HG03558 (cell line): ENCODE measurements around the gene ITLN2.
"Not testable (repeated sequence)": the region's sequence is repeated elsewhere in the genome, so short reads cannot be mapped to it uniquely, and the experiment has no call there.

Experiments used
- ATAC-seq: cut with Tn5 transposase; IDR thresholded peaks from one replicate; pipeline ENCODE4 v1.9.1; 2021; ENCODE audit warnings: moderate number of reproducible peaks; ENCODE audit not compliant: unreplicated experiment; ENCODE audit errors: extremely low read depth

The ITLN2 gene

GRCh38 chr1:160956966-160957365, 2.4 kb upstream of the ITLN2 start:
- ATAC-seq = no peak

- ATAC-seq = no peak
Observed at GRCh38 chr1:160953030-160953429, 1.6 kb downstream of the ITLN2 start.

GRCh38 chr1:160952129-160952510, 2.5 kb downstream of the ITLN2 start:
- no peak for ATAC-seq

DNA sequence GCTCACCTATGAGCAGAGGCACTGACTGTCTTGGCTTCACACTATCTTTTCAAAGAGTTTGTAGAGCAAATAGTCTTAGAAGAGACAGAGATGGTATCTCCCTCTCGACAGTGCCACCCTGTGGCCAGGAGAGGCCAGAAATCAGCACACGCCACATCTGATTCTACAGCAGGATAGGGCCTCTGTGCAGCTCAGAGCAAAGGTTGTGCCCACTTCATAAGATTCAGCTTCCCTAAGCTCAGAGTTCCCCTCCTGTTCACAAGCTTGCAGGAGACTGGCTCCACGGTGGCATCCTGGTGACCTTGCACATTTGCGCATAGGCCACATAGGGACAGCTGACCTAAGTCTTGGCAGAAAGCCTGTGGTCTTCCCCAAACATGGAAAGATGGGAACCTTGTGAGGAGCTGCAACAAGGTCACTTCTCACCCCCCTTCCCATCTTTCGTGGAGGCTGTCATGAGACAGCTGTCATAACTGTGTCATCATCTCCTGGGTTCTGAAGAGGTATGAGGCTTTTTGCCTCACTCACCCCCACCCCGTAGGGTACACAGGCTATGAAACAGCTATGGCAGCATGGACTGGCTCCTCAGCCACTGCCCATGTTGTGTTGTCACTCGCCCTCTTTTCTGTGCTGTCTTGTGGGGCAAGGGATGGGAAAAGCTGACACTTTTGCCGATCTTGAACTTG, 3.0 kb downstream of the ITLN2 start:
- no peak for ATAC-seq

GRCh38 chr1:160950657-160951056, 4.0 kb downstream of the ITLN2 start:
- no peak for ATAC-seq

- no peak for ATAC-seq
Observed at GRCh38 chr1:160949881-160950280, 4.7 kb downstream of the ITLN2 start.

DNA sequence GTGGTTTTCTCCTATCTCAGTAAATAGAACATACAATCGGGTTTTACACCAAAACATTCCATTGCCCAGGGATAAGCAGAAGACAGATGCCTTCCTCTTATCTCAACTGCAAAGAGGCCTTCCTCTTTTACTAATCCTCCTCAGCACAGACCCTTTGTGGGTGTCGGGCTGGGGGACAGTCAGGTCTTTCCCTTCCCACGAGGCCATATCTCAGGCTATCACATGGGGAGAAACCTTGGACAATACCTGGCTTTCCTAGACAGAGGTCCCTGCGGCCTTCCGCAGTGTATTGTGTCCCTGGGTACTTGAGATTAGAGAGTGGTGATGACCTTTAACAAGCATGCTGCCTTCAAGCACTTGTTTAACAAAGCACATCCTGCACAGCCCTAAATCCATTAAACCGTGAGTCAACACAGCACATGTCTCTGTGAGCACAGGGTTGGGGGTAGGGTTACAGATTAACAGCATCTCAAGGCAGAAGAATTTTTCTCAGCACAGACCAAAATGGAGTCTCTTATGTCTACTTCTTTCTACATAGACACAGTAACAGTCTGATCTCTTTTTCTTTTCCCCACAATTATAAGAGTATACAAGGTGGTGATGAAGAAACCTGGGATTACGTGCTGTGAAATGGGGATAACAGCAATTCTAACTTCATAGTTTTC, 5.3 kb downstream of the ITLN2 start:
- ATAC-seq = not testable (repeated sequence)

DNA sequence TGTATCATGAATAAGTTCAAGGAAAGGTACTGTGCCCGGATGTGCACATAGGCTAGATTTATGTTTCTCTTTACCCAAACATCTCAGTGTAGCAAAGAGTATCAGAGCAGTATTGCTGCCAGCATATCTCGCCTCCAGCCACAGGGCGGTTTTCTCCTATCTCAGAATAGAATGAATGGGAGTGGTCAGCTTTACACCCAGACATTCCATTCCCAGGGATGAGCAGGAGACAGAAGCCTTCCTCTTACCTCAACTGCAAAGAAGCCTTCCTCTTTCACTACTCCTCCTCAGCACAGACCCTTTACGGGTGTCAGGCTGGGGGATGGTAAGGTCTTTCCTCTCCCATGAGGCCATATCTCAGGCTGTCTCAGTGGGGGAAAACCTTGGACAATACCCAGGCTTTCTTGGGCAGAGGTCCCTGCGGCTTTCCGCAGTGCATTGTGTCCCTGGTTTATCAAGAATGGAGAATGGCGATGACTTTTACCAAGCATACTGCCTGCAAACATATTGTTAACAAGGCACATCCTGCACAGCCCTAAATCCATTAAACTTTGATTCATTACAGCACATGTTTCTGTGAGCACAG, 7.3 kb downstream of the ITLN2 start:
- not testable (repeated sequence) for ATAC-seq

DNA sequence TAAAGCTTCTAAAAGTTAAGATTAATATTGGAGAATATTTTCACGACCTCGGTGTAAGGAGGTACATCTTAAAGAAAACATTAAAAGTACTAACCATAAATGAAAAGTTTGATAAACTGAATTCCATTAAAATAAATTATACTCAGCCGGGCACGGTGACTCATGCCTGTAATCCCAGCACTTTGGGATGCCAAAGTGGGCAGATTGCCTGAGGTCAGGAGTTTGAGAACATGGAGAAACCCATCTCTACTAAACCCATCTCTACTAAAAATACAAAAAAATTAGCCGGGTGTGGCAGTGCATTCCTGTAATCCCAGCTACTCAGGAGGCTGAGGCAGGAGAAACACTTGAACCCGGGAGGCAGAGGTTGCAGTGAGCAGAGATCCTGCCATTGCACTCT, 8.7 kb downstream of the ITLN2 start:
- not testable (repeated sequence) for ATAC-seq

GRCh38 chr1:160945079-160945478, 9.5 kb downstream of the ITLN2 start:
- ATAC-seq = no peak

GRCh38 chr1:160942926-160943325, 11.7 kb downstream of the ITLN2 start:
- no peak for ATAC-seq

- ATAC-seq = not testable (repeated sequence)
Observed at GRCh38 chr1:160936666-160937065, 17.9 kb downstream of the ITLN2 start.

GRCh38 chr1:160935527-160936258, 18.9 kb downstream of the ITLN2 start:
- ATAC-seq = no peak

GRCh38 chr1:160933305-160933704, 21.3 kb downstream of the ITLN2 start:
- not testable (repeated sequence) for ATAC-seq

- ATAC-seq = no peak
Observed at GRCh38 chr1:160925652-160926244, 28.9 kb downstream of the ITLN2 start.

DNA sequence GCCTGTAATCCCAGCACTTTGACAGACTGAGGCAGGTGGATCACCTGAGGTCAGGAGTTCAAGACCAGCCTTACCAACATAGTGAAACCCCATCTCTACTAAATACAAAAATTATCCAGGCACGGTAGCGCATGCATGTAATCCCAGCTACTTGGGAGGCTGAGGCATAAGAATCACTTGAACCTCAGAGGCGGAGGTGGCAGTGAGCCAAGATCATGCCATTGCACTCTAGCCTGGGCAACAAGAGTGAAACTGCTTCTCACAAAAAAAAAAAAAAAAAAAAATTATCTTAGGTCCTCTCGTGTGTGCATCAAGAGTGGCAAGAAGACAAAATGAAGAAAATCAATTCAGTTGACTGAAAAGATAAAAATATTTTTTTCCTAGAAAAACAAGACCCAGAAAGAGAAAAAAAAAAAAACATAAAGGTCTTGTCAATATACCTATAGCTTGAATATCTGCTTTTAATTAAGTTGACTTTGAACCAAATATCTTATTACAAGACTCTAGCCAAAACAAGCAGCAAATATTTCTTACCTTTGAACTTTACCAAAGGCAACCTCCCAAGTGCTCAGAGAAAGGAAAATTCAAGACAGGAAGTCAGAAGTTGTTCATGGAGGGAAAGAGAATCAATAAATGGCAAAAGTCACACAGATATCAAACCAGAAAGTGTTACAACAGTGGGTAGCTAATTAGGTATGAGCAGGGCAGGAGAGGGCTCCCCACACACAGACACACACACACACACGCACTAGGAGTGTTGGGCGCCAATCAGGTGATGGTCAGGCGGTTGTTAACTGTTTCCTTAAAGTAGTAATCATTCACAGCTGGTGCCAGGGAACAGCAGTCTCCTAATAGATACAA, 29.6 kb downstream of the ITLN2 start:
- ATAC-seq = no peak

- no peak for ATAC-seq
Observed at GRCh38 chr1:160916666-160917065, 37.9 kb downstream of the ITLN2 start.

DNA sequence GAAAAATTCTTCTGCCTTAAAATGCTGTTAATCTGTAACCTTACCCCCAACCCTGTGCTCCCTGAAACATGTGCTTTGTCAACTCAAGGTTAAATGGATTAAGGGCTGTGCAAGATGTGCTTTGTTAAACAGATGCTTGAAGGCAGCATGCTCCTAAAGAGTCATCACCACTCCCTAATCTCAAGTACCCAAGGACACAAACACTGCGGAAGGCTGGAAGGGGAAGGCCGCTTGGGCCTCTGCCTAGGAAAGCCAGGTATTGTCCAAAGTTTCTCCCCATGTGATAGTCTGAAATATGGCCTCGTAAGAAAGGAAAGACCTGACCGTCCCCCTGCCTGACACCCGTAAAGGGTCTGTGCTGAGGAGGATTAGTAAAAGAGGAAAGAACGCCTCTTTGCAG, 41.4 kb downstream of the ITLN2 start:
- ATAC-seq = not testable (repeated sequence)

DNA sequence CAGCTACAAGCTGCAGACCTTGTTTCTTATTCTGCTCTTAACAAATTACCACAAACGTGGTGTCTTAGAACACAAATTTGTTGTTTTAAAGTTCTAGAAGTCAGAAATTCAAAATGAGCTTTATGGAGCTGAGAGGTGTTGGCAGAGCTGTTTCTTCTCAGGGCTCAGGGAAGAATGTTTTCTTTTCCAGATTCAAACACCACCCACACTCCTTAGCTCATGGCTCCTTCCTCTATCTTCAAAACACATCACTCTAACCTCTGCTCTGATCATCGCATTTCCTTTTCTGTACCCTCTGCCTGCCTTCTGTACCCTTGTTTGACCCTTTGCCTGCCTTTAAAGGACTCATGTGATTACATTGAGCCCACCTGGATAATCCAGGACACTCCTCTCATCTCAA, 42.7 kb downstream of the ITLN2 start:
- ATAC-seq = no peak

DNA sequence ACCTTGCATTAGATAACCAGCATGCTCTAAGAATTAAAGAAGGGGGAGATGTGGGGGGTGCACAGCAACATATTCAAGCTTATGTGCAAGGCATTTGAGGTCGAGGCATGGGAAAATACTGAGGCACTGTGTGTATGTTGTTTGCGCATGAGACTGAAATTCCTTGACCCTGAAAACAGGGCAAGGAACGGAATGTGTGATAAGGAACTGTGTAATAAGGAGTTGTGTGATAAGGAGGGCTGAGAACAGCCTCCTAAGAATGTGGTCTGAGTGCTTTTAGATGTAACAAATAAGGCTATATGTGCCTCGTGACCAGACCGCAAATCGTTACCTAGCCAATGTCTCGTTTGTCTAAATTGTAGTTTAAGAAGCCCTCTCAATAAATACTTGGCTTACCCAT, 43.2 kb downstream of the ITLN2 start:
- ATAC-seq = no peak
